ENCODE results near the gene LHX6.

The LHX6 gene

GRCh38 chr9:122215663-122216062 is 13.1 kb downstream of the LHX6 start:
- no peak for DNase-seq (ENCODE audit: low read depth)

- DNase-seq (ENCODE audit: low read depth): no peak
Observed at GRCh38 chr9:122214507-122214906, 14.2 kb downstream of the LHX6 start.

- no peak for DNase-seq (ENCODE audit: low read depth)
Observed at GRCh38 chr9:122213589-122214413, 15.0 kb downstream of the LHX6 start.

DNA sequence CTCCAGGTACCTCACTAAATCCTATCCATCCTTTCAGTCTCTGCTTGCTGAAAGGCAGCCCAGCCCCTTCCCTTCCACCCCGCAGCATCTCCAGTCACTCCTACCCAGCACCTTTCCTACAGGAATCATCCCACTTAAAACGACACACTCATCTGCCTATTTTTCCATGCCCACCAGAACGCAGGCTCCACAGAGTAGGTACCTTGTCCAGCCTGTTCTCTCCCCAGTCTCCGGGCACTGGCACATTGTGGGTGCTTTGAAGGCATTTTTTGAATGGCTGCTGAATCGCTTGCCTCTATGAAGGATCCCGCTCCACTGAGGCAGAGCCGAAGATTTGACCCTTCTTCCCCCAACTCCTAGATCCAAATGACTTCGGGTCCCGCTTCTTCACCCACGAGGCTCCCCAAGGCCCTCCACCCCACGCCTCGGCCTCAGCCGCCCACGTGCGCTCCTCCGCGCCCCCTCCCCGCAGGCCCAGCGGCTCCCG is 15.6 kb downstream of the LHX6 start:
- no peak for DNase-seq (ENCODE audit: low read depth)

GRCh38 chr9:122212473-122213004 is 16.2 kb downstream of the LHX6 start:
- DNase-seq (ENCODE audit: low read depth): no peak

DNA sequence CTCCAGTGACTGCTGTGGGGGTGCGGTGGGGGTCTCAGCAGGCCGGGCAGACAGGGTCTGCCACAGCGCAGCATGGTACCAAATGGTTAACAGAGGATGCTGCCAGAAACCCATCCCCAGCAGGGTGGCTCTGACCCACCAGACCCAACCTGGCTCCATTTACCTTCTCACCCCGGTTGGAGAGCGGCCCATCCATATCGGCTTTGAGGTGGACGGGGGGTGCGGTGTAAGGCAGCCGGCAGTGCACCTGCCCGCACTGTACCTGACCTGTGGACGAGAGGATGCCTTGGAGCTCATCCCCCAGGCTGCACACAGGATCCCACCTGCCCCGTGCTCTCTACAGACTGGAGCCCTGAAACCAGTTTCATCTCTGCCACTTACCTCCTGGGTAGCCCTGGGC is 19.3 kb downstream of the LHX6 start:
- no peak for DNase-seq (ENCODE audit: low read depth)

DNA sequence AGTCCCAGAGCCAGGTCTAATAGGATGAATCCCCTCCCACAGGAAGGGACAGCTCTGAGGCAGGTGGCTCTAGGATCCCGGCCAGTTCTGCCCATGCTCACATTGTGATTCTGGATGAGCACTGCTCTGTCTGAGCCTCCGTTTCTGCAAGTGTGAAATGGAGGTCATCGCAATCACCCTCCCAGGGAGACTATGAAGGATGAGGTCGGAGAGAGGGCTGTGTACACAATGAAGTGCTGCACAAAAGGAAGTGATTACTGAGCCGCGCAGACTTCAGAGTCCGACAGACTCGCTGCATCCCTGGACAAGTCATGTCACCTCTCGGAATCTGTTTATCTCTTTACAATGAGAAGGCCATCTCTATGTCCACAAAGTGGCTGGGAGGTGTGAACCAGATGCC is 21.7 kb downstream of the LHX6 start:
- DNase-seq (ENCODE audit: low read depth): no peak

DNA sequence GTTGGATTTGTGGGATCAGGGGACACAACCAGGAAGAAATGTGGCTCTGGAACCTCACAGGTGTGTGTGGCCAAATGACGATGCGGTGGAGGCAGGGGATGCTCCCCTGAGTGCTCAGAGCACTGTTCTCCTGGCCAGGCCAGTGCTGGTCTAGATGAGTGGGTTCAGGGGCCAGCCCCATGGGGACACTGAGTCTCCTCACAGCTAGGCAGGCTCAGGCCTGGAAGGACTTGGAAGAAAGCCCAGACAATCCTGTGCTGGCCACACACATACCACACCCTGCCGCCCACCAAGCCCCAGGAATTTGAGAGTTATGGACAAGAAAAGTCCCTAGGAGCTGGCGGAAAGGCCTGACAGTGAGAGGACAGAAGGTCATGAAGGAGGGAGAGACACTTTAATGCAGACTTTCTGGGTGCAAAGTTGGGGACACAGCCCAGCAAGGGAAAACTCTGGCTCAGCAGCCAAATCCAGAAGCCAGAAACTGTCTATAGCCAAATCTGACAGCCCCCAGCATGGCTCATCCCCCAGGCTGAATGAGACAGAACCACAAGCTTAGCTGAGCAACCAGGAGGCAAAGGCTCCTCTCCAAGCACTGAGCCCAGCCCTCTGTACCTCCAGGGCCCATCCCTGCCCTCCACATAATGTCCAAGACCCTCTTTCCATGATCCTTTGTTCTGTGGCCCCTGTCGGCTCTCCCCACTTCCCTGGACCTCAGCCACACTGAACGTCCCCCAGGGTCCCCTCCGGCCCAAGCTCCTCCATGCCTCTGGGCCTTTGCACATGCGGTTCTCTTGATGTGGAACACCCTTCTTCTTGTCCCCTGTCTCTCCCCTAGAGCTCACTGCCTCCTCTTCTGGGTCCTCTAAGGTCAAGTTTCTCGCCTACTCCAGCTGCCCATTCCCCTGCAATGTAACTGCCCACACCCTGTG is 22.4 kb downstream of the LHX6 start:
- peak; percentile 42 for DNase-seq (ENCODE audit: low read depth)

DNA sequence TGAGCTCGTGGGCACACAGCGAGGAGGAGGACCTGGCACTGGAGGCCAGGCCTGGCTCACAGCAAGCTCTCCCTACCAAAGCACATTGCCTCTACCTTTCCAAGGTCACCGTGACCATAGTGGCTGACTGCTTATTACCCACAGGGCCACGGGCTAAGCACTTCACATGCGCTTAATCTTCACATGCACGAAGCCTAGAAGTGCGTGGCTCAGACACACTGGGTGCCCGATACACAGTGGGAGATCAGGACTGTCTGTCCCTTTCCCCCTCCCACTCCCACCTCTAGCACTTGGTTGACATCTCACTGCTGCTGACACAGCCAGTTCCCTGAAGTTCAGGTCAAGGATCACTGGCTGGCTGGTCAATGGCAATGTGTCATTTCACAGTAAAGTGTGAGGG is 23.6 kb downstream of the LHX6 start:
- DNase-seq (ENCODE audit: low read depth): no peak

- no peak for DNase-seq (ENCODE audit: low read depth)
Observed at GRCh38 chr9:122204491-122204890, 24.3 kb downstream of the LHX6 start.

- no peak for DNase-seq (ENCODE audit: low read depth)
Observed at GRCh38 chr9:122204055-122204454, 24.7 kb downstream of the LHX6 start.

GRCh38 chr9:122202111-122202510 is 26.6 kb downstream of the LHX6 start:
- DNase-seq (ENCODE audit: low read depth): no peak

- no peak for DNase-seq (ENCODE audit: low read depth)
Observed at GRCh38 chr9:122201641-122202040, 27.1 kb downstream of the LHX6 start.

GRCh38 chr9:122200960-122201595 is 27.7 kb downstream of the LHX6 start:
- no peak for DNase-seq (ENCODE audit: low read depth)

GRCh38 chr9:122197882-122198281 is 30.9 kb downstream of the LHX6 start:
- DNase-seq (ENCODE audit: low read depth): no peak

- DNase-seq (ENCODE audit: low read depth): no peak
Observed at GRCh38 chr9:122197426-122197825, 31.3 kb downstream of the LHX6 start.

- no peak for DNase-seq (ENCODE audit: low read depth)
Observed at GRCh38 chr9:122195875-122196274, 32.9 kb downstream of the LHX6 start.

GRCh38 chr9:122193651-122194050 is 35.1 kb downstream of the LHX6 start:
- no peak for DNase-seq (ENCODE audit: low read depth)

DNA sequence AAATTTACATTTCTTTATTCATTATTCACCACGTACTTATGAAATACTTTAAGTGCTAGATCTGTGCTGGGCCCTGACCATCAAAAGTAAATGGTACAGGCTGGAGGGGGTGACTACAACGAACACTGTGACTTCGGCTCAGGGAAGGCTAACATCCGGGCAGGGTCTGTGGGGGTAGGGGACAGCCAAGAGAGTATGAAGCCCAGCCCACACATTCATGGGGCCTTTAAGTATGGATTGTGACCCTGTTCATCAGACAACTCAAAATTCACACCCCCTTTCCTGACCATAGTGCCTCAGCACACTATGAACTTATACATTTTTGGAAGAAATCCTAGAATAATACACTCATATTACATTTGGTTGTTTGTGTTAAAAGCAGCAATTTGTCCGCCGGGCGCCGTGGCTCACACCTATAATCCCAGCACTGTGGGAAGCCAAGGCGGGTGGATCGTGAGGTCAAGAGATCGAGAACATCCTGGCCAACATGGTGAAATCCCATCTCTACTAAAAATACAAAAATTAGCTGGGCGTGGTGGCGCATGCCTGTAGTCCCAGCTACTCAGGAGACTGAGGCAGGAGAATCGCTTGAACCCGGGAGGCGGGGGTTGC is 35.7 kb downstream of the LHX6 start:
- DNase-seq (ENCODE audit: low read depth): no peak

DNA sequence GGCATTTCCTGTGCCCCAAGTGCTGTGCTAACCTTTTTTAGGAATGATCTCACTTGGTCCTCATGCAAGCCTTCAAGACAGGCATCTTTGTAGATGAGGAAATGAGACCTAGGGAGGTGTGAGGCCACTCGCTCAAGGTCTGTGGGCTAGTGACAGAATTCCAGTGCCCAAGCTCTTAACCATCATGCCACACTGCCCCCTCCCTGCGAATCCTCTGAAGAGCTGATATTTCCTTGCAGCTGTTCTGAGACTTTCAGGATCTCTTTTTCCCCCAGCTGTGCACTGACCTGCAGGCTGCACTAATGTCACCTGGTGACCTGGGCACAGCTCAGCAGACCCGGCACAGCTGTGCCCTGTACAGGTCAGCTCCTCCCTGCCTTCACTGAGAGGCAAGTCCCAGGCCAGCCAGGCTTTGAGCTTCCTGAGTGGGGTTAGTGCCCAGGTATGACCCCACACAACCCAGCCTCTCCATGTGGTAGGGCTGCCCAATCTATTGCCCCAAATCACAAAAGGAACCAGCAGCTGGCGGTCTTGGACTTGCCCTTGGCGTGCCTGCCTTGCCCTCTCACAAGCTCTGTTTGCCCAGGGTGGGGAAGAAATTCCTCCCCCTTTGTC is 36.4 kb downstream of the LHX6 start:
- no peak for DNase-seq (ENCODE audit: low read depth)

- no peak for DNase-seq (ENCODE audit: low read depth)
Observed at GRCh38 chr9:122191584-122191983, 37.2 kb downstream of the LHX6 start.
